Measurements from ENCODE around the gene SCYL3.
"Not testable (repeated sequence)": the region's sequence is repeated elsewhere in the genome, so short reads cannot be mapped to it uniquely, and the experiment has no call there.

SCYL3 gene

GRCh38 chr1:169811418-169812035, 82.2 kb downstream of the SCYL3 start:
- DNase-seq: not testable (repeated sequence)

DNA sequence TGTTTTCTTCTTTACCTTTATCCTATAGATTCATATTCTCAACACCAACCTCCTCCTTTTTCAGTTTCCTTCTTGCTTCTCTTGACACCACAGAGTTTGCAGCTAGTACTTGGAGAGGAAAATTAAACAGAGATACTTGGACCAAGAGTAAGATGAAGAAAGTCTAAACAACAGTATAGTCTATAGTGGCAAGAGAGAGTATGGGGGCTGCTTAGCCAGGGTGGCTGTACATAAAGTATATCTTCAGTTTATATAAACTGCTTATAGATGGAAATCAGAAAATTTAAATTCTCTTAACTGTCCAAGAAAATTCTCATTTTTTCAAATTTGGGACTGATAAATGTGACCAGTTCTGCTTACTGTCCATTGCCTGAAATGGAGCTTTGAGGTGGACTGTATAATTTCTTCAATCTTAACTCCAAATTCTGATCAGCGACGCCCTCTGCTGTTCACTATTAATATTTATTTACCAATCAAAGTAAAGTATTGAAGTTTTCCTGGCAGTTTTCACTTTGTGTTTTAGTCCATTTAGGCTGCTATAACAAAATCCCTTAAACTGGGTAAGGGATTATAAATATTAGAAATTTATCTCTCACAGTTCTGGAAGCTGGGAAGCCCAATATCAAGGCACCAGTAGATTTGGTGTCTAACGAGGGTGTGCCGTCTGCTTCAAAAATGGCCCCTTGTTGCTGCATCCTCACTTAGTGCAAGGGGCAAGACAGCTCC, 84.2 kb downstream of the SCYL3 start:
- DNase-seq: no peak

DNA sequence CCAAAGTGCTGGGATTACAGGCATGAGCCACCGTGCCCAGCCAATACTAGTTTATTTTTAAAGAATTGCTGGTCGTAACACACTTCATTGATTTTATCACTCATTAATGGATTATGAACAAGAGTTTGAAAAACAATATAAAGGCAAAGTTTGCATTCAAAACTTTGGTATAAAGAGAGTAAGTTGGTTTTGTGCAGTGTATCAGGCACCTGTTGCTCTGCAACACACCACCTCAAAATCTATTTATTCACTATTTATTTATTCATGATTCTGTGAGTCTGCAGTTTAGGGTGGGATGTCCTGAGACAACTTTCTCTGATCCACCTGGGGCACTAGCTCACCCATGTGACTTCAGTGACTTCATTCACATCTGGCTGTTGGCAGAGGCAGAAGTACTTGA, 88.8 kb downstream of the SCYL3 start:
- DNase-seq: no peak

- DNase-seq: no peak
These were observed 90.8 kb downstream of the SCYL3 start for GRCh38 chr1:169802888-169803287.

Data from DMS153 (cell line).